Peyer's patch (tissue), 4 donors: ENCODE data around the gene KLHL29.

Experiments
- CTCF ChIP-seq, 6 experiments: fragments of 450-650 bp in 4 of 6; fragments of 200-600 bp in 2 of 6; sonication (generic) in 1 of 6; IDR thresholded peaks; one replicate each; pipeline ENCODE4 v1.5.1; 2017 to 2019; ENCODE audit warnings: antibody characterized with exemption in 6 of 6, mild to moderate bottlenecking in 3 of 6, moderate library complexity in 1 of 6
- POLR2A ChIP-seq, 2 donors: fragments of 450-650 bp; IDR thresholded peaks; one replicate each; pipeline ENCODE4 v1.5.1; 2017; ENCODE audit warnings: antibody characterized with exemption in 2 of 2, mild to moderate bottlenecking in 2 of 2, moderate library complexity in 2 of 2

- no peak for TF ChIP-seq POLR2A (IDR thresholded peaks at IDR 0.05)
- no peak for TF ChIP-seq CTCF (IDR thresholded peaks at IDR 0.05)
Observed at GRCh38 chr2:23696752-23697045, 311.7 kb downstream of the KLHL29 start.
